Stimulated activated CD8-positive, alpha-beta memory T cell treated with anti-CD3 and anti-CD28 coated beads, Interleukin-2, amount 100 ng/mL, for 1 hour (primary cell): ENCODE data around the gene ARL16.

Source experiments
- DNase-seq, 2 donors: peaks; one replicate each; pipeline ENCODE4 v3.0.0-alpha.2; 2020; ENCODE audit warnings: low read depth in 2 of 2

The ARL16 gene

GRCh38 chr17:81683584-81684441 is at the start of gene ARL16, which contains the start of gene HGS:
TSS of gene ARL16 (minus strand) at chr17:81683797. CDS start at chr17:81683753, 44 bp downstream.
TSS of gene HGS (plus strand) at chr17:81684011. CDS start at chr17:81684067, 56 bp downstream.
- DNase-seq, result peak; percentile 94 to 96

GRCh38 chr17:81727324-81728031 is 43.9 kb upstream of the ARL16 start:
- DNase-seq, result no peak

GRCh38 chr17:81726004-81726403 is 42.4 kb upstream of the ARL16 start:
- no peak for DNase-seq

- no peak for DNase-seq
Measured at GRCh38 chr17:81725439-81725838, 41.8 kb upstream of the ARL16 start.

- no peak for DNase-seq
Measured at GRCh38 chr17:81723651-81724209, 40.1 kb upstream of the ARL16 start.

GRCh38 chr17:81722184-81723120 is 38.9 kb upstream of the ARL16 start:
- no peak for DNase-seq

GRCh38 chr17:81720267-81721071 is 36.9 kb upstream of the ARL16 start:
- no peak for DNase-seq

GRCh38 chr17:81719410-81720266 is 36.0 kb upstream of the ARL16 start:
- DNase-seq, result no peak

- DNase-seq, result no peak
Measured at GRCh38 chr17:81717766-81718089, 34.1 kb upstream of the ARL16 start.

GRCh38 chr17:81717049-81717765 is 33.6 kb upstream of the ARL16 start:
- DNase-seq, result no peak

- DNase-seq, result no peak
Measured at GRCh38 chr17:81716674-81716996, 33.0 kb upstream of the ARL16 start.

GRCh38 chr17:81715872-81716673 is 32.5 kb upstream of the ARL16 start:
- no peak for DNase-seq

- no peak for DNase-seq
Measured at GRCh38 chr17:81715107-81715871, 31.7 kb upstream of the ARL16 start.

GRCh38 chr17:81714412-81715106 is 31.0 kb upstream of the ARL16 start:
- DNase-seq, result no peak

- DNase-seq, result no peak
Measured at GRCh38 chr17:81713556-81714411, 30.2 kb upstream of the ARL16 start.

GRCh38 chr17:81713004-81713555 is 29.5 kb upstream of the ARL16 start:
- DNase-seq, result no peak
